IPS-11a (cell line): ENCODE measurements around the gene LCP2.

ENCODE experiments used
- H3K4me3 ChIP-seq: one replicate; pipeline ENCODE4 v1.5.1; 2013; ENCODE audit warnings: low read depth, low read length, control low read depth

The LCP2 gene

GRCh38 chr5:170276140-170276539, 21.4 kb downstream of the LCP2 start:
- no peak overlapping the region for H3K4me3 ChIP-seq

- H3K4me3 ChIP-seq: no peak overlapping the region
Measured at GRCh38 chr5:170275376-170275994, 22.1 kb downstream of the LCP2 start.

GRCh38 chr5:170273968-170274710, 23.4 kb downstream of the LCP2 start:
- no peak overlapping the region for H3K4me3 ChIP-seq

- H3K4me3 ChIP-seq: no peak overlapping the region
Measured at GRCh38 chr5:170270293-170271069, 27.1 kb downstream of the LCP2 start.

- H3K4me3 ChIP-seq: no peak overlapping the region
Measured at GRCh38 chr5:170269579-170269978, 28.0 kb downstream of the LCP2 start.

- no peak overlapping the region for H3K4me3 ChIP-seq
Measured at GRCh38 chr5:170268884-170269283, 28.7 kb downstream of the LCP2 start.

- no peak overlapping the region for H3K4me3 ChIP-seq
Measured at GRCh38 chr5:170268153-170268689, 29.4 kb downstream of the LCP2 start.

GRCh38 chr5:170267431-170268152, 30.0 kb downstream of the LCP2 start:
- H3K4me3 ChIP-seq: no peak overlapping the region

- no peak overlapping the region for H3K4me3 ChIP-seq
Measured at GRCh38 chr5:170266570-170267381, 30.8 kb downstream of the LCP2 start.

- no peak overlapping the region for H3K4me3 ChIP-seq
Measured at GRCh38 chr5:170265522-170265921, 32.1 kb downstream of the LCP2 start.

- no peak overlapping the region for H3K4me3 ChIP-seq
Measured at GRCh38 chr5:170263906-170264305, 33.7 kb downstream of the LCP2 start.

GRCh38 chr5:170262061-170263045, 35.2 kb downstream of the LCP2 start:
- H3K4me3 ChIP-seq: no peak overlapping the region

- no peak overlapping the region for H3K4me3 ChIP-seq
Measured at GRCh38 chr5:170261528-170262043, 36.0 kb downstream of the LCP2 start.

- H3K4me3 ChIP-seq: no peak overlapping the region
Measured at GRCh38 chr5:170257370-170257769, 40.2 kb downstream of the LCP2 start.

- no peak overlapping the region for H3K4me3 ChIP-seq
Measured at GRCh38 chr5:170256571-170256970, 41.0 kb downstream of the LCP2 start.

- no peak overlapping the region for H3K4me3 ChIP-seq
Measured at GRCh38 chr5:170254056-170254455, 43.5 kb downstream of the LCP2 start.

GRCh38 chr5:170252720-170253350, 44.7 kb downstream of the LCP2 start:
- H3K4me3 ChIP-seq: no peak overlapping the region

- H3K4me3 ChIP-seq: no peak overlapping the region
Measured at GRCh38 chr5:170252109-170252508, 45.5 kb downstream of the LCP2 start.
